ENCODE measurements around the gene MAPRE3.

- TF ChIP-seq CTCF (IDR thresholded peaks at IDR 0.05), result no peak
- no peak for TF ChIP-seq EP300 (IDR thresholded peaks at IDR 0.05; ENCODE audit: low read depth)
Measured at GRCh38 chr2:26985807-26986206, 15.4 kb downstream of the MAPRE3 start.

Measured in transverse colon (tissue), 3 donors.